HG03575 (cell line): ENCODE results near the gene ST6GAL1.
"Not testable (repeated sequence)": the region's sequence is repeated elsewhere in the genome, so short reads cannot be mapped to it uniquely, and the experiment has no call there.

ENCODE experiments used
- ATAC-seq: cut with Tn5 transposase; IDR thresholded peaks from one replicate; pipeline ENCODE4 v1.9.1; 2021; ENCODE audit not compliant: unreplicated experiment, insufficient number of reproducible peaks, low FRiP score; ENCODE audit errors: extremely low read depth

The ST6GAL1 gene

DNA sequence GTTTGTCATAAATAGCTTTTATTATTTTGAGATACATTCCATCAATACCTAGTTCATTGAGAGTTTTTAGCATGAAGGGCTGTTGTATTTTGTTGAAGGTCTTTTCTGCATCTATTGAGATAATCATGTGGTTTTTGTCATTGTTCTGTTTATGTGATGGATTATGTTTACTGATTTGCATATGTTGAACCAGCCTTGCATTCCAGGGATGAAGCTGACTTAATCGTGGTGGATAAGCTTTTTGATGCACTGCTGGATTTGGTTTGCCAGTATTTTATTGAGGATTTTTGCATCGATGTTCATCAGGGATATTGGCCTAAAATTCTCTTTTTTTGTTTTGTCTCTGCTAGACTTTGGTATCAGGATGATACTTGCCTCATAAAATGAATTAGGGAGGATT, 124.1 kb downstream of the ST6GAL1 start:
- ATAC-seq, result not testable (repeated sequence)

DNA sequence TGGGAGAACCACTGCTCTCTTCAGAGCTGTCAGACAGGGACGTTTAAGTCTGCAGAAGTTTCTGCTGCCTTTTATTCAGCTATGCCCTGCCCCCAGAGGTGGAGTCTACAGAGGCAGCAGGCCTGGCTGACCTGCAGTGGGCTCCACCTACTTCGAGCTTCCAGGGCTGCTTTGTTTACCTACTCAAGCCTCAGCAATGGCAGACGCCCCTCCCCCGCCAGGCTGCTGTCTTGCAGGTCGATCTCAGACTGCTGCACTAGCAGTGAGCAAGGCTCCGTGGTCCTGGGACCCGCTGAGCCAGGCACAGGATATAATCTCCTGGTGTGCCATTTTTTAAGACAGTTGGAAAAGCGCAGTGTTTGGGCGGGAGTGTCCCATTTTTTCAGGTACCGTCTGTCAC, 127.5 kb downstream of the ST6GAL1 start:
- ATAC-seq, result not testable (repeated sequence)

DNA sequence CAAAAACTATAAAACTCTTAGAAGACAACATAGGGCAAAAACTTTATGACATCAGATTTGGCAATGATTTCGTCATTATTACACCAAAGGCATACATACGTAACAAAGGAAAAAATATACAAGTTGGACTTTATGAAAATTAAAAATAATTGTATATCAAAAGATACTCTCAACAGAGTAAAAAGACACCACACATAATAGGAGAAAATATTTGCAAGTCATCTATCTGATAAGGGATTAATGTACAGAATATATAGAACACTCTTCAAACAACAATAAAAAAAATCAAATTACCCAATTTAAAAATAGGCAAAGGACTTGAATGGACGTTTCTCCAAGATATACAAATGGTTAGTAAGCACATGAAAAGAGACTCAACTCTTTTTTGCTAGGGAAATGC, 131.4 kb downstream of the ST6GAL1 start:
- no peak for ATAC-seq

DNA sequence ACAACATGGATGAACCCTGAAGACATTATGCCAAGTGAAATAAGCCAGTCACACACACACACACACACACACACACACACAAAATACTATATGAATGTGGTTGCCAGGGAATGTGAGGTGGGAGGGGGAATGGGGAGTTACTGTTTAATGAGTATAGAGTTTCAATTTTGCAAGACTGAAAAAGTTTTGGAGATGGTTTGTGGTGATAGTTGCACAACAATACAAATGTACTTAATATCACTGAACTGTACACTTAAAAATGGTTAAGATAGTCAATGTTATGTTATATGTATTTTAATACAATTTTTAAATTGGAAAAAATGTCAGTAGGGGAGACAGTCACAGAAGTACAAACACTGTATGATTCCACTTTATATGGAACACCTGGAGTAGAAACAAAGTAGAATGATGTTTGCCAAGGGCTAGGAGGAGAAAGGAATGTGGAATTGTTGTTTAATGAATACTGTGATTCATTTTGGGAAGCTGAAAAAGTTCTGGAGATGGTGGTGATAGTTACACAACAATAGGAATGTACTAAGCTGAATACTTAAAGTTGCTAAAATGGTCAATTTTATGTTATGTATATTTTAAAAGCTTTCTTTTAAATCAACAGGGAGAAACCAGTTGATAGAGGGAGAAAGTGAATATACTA, 132.3 kb downstream of the ST6GAL1 start:
- ATAC-seq, result no peak

DNA sequence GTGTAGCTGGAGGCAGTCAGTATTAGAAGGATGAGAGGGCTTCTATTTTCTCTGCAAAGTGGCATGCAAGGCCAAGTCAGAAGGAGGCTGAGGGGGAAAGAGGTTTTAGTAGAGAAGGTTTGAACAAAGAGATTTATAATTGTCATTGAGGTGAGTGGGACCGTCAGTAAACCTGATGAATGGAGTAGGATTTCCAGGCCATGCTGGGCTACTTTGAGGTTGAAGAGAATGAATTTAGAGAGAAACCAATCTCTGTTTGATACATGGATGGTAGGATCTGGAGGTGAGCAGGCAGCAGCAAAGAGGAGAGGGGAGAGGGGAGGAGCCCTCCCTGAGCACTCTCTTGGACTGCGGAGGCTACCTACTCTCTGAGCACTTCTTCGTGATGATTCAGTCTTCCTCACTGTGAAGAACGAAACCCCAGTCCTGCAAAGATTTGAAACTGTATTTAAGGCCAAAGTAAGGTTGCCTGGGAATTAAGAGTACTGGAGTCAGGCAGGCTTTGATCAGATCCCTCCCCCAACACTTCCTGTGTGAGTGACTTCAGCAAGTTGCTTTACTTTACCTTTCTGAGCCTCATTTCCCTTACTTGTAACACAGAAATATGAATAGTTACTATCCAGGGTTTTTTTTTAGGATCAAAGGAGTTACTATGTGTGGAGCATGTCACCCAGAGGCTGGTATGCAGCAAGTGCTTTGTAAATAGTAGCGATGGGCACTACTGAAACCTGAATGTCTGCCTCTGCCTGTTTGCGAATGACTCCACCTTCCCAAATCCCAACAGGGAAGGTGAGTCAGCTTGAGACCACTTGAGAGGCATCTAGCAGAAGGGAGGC, 133.2 kb downstream of the ST6GAL1 start:
- no peak for ATAC-seq

DNA sequence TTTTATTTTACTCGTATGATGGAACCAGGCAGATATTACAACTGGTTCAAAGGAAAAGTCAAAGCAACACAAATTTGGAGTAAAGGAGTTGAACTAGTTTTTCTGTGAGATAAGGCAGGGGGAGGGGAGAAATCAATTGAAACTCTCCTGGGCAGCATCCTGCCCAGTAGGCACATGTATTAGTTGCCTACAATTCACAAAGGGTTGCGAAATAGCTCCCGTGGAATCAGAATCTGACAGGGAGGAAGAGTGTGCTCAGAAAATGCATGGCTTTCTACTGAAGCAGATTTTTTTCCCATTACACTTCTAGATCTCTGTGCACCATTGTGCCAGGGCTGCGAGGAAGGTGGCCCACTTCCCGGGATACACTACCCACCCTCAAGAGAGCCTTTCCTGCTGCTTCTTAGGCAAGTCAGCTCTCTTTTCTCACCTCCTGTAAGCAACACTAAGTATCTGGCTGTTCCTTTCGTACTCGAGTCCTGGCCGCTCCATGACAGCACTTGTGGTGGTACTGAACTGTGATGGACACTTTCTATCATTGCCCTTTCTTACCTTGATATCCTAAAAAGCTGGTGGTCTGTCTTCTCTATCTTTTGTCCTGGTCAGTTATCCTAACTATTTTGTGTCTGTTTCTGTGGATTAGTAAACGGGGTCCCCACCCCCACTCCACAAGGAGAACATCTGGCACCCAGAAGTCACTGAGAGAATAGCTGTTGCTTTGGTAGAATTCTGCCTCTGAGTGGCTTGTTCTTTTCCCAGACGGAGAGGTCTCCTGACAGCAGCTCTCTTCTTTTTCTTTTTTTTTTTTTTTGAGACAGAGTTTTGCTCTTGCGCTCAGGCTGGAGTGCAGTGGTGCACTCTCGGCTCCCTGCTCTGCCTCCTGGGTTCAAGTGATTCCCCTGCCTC, 134.1 kb downstream of the ST6GAL1 start:
- no peak for ATAC-seq

DNA sequence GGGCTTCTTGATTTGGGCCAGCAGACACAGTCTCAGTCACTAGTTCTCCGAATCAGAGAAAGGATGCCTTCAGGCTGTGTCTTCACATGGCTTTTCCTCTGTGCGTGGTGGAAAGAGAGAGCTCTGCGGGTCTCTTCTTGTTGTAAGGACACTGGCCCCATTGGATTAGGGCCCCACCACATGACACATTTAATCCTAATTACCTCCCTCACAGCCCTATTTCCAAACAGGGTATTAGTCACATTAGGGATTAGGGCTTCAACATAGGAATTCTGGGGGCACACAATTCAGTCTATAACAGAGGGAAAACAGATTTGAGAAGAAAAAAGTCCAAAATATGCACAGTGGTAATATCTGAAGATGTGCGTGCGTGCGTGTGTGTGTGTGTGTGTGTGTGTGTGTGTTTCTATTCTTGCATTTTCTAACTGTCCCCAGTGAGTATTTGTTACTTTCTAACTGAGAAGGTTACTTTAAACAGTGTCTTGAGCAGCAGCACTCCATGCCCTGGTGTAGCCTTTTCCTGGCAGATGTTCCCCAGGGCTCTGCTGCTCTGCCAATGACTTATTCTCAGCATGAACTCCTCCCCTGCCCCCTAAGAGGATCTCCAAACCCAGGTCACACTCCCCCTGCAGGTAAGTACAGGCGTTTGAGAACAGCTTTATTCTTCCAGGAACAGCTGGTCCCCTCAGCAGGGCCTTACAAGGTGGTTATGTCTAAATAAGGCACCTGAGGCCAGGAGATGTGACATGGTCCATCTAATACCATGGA, 136.1 kb downstream of the ST6GAL1 start:
- no peak for ATAC-seq

DNA sequence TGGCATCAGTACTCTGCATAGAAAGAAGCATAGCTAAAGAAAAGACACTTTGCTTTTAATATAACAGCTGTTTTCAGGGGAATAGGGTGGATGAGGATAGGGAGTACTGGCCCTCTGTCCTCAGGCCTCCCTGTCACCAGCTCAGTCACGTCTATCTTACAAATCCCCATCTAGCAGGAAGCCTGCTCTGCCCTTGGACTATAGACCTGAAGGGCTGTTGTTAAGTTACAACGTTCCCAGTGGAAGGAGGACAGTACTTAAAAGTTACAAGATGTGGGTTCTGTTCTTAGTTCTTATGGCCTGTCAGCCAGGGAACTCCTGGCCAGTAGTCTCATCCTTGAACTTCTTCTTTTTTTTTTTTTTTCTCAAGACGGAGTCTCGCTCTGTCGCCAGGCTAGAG, 138.5 kb downstream of the ST6GAL1 start:
- no peak for ATAC-seq

DNA sequence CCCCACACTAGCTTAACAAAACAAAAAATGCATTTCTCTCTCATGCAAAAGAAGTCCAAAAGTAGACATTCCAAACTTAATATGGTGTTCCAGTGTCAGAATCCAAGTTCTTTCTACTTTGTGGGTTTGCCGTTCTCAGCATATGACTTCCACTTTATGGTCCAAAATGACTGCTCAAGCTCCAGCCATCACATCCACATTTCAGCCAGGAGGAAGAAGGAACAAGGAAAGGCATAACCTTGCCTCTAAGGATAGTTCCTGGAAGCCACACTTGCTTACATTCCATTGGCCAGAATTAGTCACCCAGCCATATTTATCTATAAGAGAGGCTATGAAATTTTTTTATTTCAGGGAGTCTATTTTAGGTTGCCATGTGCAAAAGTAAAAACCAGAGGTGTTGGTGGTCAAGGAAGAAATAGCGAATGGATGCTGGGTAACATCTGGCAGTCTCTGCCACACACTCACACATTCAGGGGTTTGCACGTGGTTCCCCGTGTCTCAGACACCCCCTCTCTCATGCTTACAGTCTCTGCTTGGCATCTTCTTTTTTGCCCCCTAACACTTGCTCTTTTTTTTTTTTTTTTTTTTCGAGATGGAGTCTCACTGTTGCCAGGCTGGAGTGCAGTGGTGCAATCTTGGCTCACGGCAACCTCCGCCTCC, 139.7 kb downstream of the ST6GAL1 start:
- ATAC-seq, result no peak

DNA sequence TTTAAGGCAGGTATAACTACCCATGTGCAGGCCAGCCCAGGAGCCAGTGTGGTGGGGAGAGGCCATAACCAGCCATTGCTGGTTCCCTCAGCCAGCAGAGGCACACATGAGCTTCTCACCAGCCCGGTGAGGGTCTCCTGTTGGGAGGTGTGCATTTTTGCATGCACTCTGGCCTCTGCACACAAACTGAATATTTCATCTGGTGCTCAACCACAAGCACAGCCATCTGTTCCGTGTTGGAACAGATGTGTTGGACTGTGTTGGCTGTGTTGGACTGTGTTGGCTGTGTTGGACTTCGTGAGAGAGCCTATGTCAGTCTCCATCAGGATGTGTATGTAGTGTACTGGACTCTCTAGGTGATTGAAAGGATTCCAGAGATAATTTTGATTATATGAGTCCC, 141.8 kb downstream of the ST6GAL1 start:
- ATAC-seq, result no peak

DNA sequence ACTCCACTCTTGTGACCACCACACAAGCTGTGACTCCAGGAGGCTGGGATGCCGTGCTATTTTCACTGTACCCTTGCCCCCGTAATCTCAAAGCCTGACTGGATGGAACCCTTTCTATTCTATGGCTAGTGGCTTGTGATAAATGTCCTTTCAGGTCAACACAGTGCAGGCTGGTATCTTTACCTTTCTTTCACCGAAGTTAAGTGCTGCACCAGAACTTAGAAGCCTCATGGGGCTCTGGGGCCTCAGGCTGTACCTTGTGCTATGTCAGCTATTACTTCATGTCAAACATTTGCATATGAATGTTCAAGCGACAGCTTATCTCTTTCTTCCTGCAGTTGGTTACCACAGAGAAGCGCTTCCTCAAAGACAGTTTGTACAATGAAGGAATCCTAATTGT, 142.2 kb downstream of the ST6GAL1 start:
- ATAC-seq, result no peak

DNA sequence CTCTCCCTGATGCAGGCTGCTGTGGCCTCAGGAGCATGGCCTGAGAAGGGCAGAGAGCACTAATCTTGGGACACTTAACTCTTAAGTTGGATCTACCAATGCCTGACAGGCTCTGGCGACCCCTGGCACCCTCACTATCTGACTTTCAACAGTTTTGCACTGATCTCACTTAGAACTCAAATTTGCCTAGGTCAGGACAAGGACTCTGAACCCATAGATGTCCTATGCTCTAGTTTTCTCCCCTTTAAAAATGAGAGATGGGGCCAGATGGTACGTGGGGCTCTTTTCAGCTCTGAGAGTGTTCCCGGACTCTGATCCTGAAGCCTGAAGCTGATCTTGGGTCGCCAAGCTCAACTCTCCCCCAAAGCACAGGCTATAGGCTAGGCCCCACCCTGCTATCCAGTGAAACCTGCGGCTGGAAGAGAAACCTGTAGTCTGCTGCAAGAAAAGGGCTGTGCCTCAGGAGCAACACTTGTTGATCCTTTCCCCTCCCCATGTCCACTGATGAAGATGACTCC, 143.3 kb downstream of the ST6GAL1 start:
- ATAC-seq, result no peak

DNA sequence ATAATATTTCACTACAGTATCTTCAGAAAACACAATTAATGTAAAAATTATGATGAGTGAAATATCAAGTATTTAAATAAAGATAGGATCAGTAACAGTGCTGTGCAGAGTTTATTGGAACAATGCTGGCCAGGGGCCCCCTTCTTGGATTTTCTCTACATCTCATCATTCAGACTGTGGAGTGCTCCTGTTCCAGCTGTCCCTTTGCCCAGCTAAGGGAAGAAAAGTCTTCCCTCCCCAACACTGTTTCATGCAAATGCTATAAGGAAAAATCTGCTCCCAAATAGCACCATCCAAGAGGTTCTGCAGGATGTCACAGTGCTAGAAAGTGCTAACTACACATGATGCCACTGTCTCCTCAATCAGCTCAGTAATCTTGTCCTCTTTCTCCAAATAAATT, 144.5 kb downstream of the ST6GAL1 start:
- ATAC-seq, result no peak

DNA sequence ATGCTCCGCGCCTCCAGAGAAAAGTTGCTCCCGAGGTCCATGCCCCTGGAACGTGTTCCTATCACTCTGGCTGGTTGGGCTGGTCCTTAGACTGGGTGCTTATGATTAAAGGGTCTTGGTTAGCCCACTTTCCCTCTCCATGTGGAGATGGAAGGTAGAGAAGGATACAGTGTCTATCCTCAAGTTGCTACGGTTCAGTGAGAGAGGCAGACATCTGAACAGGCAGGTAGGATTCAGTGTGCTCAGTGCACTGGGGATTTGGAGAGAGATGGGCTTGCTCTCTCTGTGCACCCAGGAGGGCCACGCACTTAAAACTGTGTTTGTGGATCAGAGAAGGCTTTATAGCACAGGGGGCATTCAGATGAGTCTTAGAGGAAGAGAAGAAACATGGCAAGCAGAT, 146.0 kb downstream of the ST6GAL1 start:
- no peak for ATAC-seq

DNA sequence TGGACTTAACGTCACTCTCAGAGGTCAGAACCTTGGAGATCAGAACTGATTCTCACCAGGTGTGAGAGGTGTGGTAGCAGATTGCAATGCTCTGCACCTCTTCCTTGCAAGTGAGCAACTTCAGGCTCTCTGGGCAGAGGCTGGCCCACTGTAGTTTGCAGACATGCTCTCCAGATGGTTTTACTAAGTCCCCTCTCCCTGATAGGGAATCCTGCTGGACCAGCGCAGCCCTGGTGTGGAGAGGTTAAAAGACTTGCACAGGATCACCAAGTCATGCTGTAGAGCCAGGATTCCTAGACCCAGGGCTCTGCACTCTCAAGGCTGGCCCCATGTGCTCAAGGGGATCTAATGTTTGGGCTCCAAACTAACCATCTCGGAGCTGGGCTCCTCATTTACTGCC, 146.8 kb downstream of the ST6GAL1 start:
- ATAC-seq, result no peak

DNA sequence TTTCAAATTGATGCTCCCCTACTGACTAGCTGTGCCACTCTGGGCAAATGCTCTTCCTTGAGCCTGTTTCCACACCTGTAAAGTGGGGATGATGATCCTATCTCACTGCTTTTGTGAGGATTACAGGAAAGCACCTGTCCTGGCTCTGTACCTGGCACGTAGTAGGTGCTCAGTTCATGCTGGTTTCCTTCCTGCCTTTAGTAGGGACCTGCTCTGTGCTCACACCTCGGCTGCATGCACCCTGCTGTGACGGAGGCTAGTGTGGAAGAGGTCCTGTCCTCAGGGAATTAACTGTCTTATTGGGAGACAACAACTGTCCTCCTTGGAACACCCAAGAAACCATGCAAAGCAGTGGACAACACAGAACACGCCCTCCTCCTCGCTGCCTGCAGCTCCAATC, 147.2 kb downstream of the ST6GAL1 start:
- no peak for ATAC-seq

DNA sequence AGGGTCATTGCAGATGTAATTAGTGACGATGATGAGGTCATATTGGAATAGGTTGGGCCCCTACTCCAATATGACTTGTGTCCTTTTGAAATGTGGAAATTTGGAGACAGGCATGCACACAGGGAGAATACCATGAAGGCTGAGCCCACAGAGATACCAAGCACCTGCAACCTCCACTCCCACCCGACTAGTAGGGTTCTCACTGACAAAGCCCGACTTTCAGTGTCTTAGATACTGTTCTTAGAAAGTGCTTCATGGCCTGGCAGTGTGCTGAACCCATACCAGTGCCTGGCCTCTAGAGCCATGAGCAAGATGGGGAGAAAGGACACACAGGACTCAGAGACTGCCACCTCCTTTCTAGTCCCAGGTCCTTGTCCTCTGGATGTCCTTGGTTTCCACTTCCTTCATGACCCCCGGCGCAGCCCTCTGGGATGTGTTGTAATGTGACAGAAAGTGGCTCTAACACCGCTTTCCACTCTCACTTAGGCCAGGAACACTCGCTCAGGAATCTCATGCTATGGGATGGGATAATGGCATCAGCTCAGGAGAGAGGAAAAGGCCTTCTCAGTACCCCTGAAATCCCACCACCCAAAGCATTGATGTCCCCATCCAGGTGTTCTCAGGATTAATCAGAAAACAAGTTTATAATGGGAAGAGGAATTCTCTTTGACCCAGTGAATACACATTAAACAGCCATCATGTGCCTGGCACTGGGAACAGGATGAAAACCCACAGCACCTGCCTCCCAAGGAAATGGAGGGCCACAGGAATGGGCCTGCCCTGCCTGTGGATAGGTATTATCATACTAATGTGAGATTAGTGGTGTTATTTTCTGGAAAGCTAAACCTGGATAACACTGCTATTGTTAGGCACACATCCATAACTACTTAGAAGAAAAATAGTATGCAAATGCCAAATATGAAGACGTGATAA, 149.0 kb downstream of the ST6GAL1 start:
- no peak for ATAC-seq
